C4-2B (cell line): ENCODE data around the gene TEAD3.

Experiments
- CTCF ChIP-seq: fragments of 450-650 bp; conservative IDR thresholded peaks from 2 replicates; pipeline ENCODE4 v1.5.1; 2017; ENCODE audit warnings: mild to moderate bottlenecking
- ZFX ChIP-seq: fragments of 450-650 bp; IDR thresholded peaks from 2 replicates; pipeline ENCODE4 v1.6.1; 2017

- no peak for TF ChIP-seq CTCF
- no peak for TF ChIP-seq ZFX
These were observed 18.6 kb downstream of the TEAD3 start for GRCh38 chr6:35478259-35478658.
